MG63 (cell line): ENCODE results near the gene ERVFRD-1. TPM values are rescaled to one million over a fixed set of nuclear protein-coding genes. Genes with fewer than 3 reads are reported as not detected.
"Not testable (repeated sequence)": the region's sequence is repeated elsewhere in the genome, so short reads cannot be mapped to it uniquely, and the experiment has no call there.

Experiments
- DNase-seq: peaks from one replicate; pipeline ENCODE4 v3.0.0-alpha.2; 2020
- H3K27me3 ChIP-seq: fragments of 250-450 bp; sonication (Bioruptor Pico); 2 replicates; pipeline ENCODE4 v1.5.1; 2020; ENCODE audit warnings: mild to moderate bottlenecking, moderate library complexity
- H3K36me3 ChIP-seq: fragments of 250-450 bp; sonication (Bioruptor Pico); 2 replicates; pipeline ENCODE4 v1.5.1; 2020; ENCODE audit warnings: mild to moderate bottlenecking, moderate library complexity
- H3K4me3 ChIP-seq: fragments of 250-450 bp; sonication (Bioruptor Pico); 2 replicates; pipeline ENCODE4 v1.5.1; 2020; ENCODE audit warnings: mild to moderate bottlenecking, moderate library complexity
- H3K9me3 ChIP-seq: fragments of 250-450 bp; sonication (Bioruptor Pico); 2 replicates; pipeline ENCODE4 v1.5.1; 2020; ENCODE audit warnings: mild to moderate bottlenecking, moderate library complexity
- total RNA-seq: library from RNA; depleted of rRNA; stranded (reverse); fragments of >200 nt; shearing (Covaris generic); gene quantifications from 2 replicates; pipeline ENCODE4 v1.2.3, GENCODE V29; 2014; ENCODE audit warnings: low replicate concordance

ERVFRD-1 gene
- total RNA-seq, 1 experiment from 2014 or later: not detected

DNA sequence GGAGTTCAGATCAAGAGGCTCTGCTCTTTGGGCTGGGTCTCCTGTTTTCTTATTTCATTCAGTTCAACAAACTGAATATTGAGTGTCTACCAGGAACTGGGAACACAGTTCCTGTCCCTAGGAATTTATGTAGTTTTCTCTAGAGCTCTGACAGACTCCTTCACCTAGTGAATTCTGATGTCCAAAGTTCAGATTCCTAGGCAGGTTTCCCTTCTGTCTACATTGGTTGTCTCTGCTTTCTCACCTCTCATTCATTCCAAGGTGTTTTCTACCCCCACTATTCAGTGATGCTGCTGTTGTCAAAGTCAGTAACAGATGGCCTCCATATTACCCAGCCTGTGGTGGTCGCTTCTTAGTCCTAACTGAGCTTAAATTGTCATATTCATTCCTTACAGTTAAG is 13.5 kb downstream of the ERVFRD-1 start:
- no peak overlapping the region for H3K4me3 ChIP-seq
- H3K36me3 ChIP-seq: peaks cover 52% of the 10 kb centered on the region
- no peak for DNase-seq
- peaks cover 12% of the 10 kb centered on the region for H3K9me3 ChIP-seq
- H3K27me3 ChIP-seq: no peaks in the 10 kb centered on the region

DNA sequence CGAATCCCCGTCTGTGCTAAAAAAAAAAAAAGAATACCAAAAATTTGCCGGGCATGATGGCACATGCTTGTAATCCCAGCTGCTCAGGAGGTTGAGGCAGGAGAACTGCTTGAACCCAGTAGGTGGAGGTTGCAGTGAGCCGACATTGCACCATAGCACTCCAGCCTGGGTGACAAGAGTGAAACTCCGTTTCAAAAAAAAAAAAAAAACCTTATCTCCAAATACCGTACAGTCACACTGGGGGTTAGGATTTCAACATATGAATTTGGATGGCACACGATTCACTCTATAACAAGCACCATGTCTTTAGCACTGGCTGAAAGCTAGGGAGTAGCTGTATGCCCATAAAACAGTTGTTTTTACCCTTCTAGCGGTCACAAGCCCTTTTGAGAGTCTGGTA is 14.0 kb downstream of the ERVFRD-1 start:
- no peak for DNase-seq
- Histone ChIP-seq H3K36me3 (peaks cover 49% of the 10 kb centered on the region), H3K27me3 (no peaks in the 10 kb centered on the region), H3K9me3 (peaks cover 12% of the 10 kb centered on the region), H3K4me3 (no peak overlapping the region)

DNA sequence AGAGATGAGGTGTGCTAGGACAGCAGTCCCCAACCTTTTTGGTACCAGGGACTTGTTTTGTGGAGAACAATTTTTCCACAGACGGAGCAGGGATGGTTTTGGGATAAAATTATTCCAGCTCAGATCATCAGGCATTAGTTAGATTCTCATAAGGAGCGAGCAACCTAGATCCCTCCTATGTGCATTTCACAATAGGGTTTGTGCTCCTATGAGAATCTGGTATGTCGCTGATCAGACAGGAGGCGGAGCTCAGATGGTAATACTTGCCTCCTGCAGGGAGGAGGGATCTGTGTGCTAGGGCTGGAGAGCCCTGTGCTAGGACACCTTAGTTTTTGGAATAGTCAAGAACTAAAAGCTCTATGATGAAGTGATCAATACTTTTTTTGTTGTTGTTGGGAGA is 15.4 kb downstream of the ERVFRD-1 start:
- H3K36me3 ChIP-seq: peaks cover 39% of the 10 kb centered on the region
- DNase-seq: peak; percentile 34
- peaks cover 8% of the 10 kb centered on the region for H3K9me3 ChIP-seq
- H3K4me3 ChIP-seq: peak overlapping the region; percentile 95; the same call in 1 of the 2 replicates
- H3K27me3 ChIP-seq: no peaks in the 10 kb centered on the region

- peak overlapping the region; percentile 95 for H3K4me3 ChIP-seq
- peaks cover 28% of the 10 kb centered on the region for H3K36me3 ChIP-seq
- no peak for DNase-seq
- H3K9me3 ChIP-seq: peaks cover 4% of the 10 kb centered on the region; the same call in 1 of the 2 replicates
- H3K27me3 ChIP-seq: no peaks in the 10 kb centered on the region
Observed at GRCh38 chr6:11094941-11095340, 16.6 kb downstream of the ERVFRD-1 start.

- Histone ChIP-seq H3K36me3 (peaks cover 23% of the 10 kb centered on the region), H3K4me3 (peak overlapping the region; percentile 95), H3K9me3 (0 out of 2 replicates have a peak, but pooled peaks cover under 1% of the 10 kb centered on the region), H3K27me3 (no peaks in the 10 kb centered on the region)
- peak; percentile 71 for DNase-seq
Observed at GRCh38 chr6:11094411-11094851, 17.1 kb downstream of the ERVFRD-1 start.

- H3K9me3 ChIP-seq: no peaks in the 10 kb centered on the region
- no peaks in the 10 kb centered on the region for H3K27me3 ChIP-seq
- peak; percentile 100 for DNase-seq
- H3K4me3 ChIP-seq: peak within 1 kb of the TSS; percentile 95
- H3K36me3 ChIP-seq: peaks cover 17% of the 10 kb centered on the region
Observed at GRCh38 chr6:11093626-11094410, 17.7 kb downstream of the ERVFRD-1 start, which contains the start of gene SMIM13. Gene SMIM13 (plus strand): TSS chr6:11093834. CDS start chr6:11094314, 480 bp downstream.

GRCh38 chr6:11093376-11093625 is 18.2 kb downstream of the ERVFRD-1 start:
- Histone ChIP-seq H3K9me3 (no peaks in the 10 kb centered on the region), H3K4me3 (peak overlapping the region; percentile 95), H3K36me3 (peaks cover 12% of the 10 kb centered on the region), H3K27me3 (no peaks in the 10 kb centered on the region)
- no peak for DNase-seq

DNA sequence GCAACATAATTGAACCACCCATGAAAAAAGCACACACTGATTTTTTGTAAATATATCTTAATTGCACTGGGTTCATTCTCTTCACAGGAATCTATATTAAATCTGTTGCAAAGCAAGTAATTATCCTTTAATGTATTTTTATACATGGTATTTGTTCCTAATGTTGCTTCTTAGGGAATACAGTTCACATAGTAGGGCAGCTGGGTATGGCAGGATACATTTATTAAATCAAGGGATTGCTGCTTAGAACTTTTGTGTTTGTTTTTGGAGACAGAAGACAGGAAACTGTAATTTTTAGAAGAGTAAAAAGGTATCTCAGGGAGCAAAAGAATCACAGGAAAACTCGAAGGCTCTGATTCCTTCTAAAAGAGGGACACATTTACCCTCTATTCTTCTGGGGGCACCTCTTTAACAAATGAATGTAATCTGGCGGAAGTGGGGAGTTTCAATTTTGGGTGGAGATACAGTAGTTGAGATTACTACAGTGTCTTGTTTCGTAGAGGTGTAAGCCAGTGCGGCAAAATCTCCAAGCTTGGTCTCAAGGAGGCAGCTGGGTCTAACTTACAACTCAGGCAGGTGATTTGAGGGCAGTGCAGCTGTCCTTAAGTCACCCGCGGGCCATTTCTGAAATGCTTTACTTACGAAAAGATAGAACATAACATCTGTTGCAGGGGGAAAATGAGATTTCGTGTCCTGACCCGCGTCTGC is 18.7 kb downstream of the ERVFRD-1 start:
- DNase-seq: no peak
- Histone ChIP-seq H3K4me3 (peak overlapping the region; percentile 95), H3K36me3 (peaks cover 7% of the 10 kb centered on the region), H3K27me3 (no peaks in the 10 kb centered on the region), H3K9me3 (no peaks in the 10 kb centered on the region)

DNA sequence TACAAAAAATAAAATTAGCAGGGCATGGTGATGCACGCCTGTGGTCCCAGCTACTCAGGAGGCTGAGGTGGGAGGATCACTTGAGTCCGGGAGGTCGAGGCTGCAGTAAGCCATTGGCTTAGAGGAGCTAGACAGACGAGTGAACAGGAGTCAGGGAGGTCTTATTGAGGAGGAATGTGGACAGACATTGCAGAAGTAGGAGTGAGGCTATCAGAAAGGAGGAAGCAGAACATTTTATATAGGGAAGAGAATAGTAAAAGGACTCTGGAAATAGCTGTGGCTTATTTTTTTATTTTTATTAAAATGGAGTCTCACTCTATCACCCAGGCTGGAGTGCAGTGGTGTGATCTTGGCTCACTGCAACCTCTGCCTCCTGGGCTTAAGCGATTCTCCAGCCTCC is 20.4 kb downstream of the ERVFRD-1 start:
- not testable (repeated sequence) for H3K9me3 ChIP-seq, DNase-seq

GRCh38 chr6:11089695-11090094 is 21.8 kb downstream of the ERVFRD-1 start:
- H3K27me3 ChIP-seq: no peaks in the 10 kb centered on the region
- H3K36me3 ChIP-seq: no peaks in the 10 kb centered on the region
- no peaks in the 10 kb centered on the region for H3K9me3 ChIP-seq
- H3K4me3 ChIP-seq: no peak overlapping the region
- DNase-seq: no peak

More for the DNA sequence above, 20.4 kb downstream of the ERVFRD-1 start:
- not testable (repeated sequence) for H3K27me3 ChIP-seq, H3K36me3 ChIP-seq, H3K4me3 ChIP-seq

DNA sequence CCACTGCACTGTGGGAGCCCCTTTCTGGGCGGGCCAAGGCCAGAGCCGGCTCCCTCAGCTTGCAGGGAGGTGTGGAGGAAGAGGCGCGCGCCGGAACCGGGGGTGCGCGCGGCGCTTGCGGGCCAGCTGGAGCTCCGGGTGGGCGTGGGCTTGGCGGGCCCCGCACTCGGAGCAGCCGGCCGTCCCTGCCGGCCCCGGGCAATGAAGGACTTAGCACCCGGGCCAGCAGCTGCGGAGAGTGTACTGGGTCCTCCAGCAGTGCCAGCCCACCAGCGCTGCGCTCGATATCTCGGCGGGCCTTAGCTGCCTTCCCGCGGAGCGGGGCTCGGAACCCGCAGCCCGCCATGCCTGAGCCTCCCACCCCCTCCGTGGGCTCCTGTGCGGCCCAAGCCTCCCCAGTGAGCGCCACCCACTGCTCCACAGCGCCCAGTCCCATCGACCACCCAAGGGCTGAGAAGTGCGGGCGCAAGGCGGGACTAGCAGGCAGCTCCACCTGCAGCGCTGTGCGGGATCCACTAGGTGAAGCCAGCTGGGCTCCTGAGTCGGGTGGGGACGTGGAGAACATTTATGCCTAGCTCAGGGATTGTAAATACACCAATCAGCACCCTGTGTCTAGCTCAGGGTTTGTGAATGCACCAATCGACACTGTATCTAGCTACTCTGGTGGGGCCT is 24.2 kb downstream of the ERVFRD-1 start:
- H3K27me3 ChIP-seq, H3K9me3 ChIP-seq, H3K36me3 ChIP-seq: not testable (repeated sequence)
- H3K4me3 ChIP-seq: peak overlapping the region; percentile 37
- peak; percentile 20 for DNase-seq

DNA sequence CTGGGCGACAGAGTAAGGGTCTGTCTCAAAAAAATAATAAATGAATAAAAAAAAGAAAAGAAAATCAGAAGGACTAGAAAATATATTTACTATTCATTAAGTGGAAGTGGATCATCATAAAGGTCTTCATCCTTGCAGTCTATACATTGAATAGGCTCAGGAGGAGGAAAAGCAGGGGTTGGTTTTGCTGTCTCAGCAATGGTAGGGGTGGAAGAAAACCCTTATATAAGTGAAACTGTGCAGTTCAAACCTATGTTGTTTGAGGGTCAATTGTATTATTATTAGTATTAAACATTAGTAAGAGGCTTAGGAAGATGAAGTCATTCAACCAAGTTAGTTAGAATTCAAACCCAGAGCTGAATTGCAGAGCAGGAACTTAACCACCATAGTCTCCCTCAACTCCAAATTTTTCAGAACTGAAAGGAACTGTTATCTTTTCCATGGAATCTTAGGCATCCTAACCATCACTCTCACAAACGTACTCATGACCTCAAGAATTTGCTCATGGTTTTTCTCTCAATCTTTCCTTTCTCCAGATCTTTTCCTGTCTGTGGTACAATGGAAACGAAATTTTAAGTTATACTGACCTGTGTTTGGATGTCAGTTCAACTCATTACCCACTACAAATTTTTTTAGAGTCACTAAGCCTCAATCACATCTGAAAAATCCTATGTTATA is 25.6 kb downstream of the ERVFRD-1 start:
- H3K9me3 ChIP-seq: no peaks in the 10 kb centered on the region
- no peak for DNase-seq
- no peaks in the 10 kb centered on the region for H3K36me3 ChIP-seq
- H3K27me3 ChIP-seq: no peaks in the 10 kb centered on the region
- H3K4me3 ChIP-seq: no peak overlapping the region

GRCh38 chr6:11083956-11084355 is 27.6 kb downstream of the ERVFRD-1 start:
- no peak overlapping the region for H3K4me3 ChIP-seq
- H3K9me3 ChIP-seq: no peaks in the 10 kb centered on the region
- H3K27me3 ChIP-seq: no peaks in the 10 kb centered on the region
- DNase-seq: no peak
- no peaks in the 10 kb centered on the region for H3K36me3 ChIP-seq

- no peaks in the 10 kb centered on the region for H3K27me3 ChIP-seq
- no peak overlapping the region for H3K4me3 ChIP-seq
- no peaks in the 10 kb centered on the region for H3K9me3 ChIP-seq
- DNase-seq: no peak
- no peaks in the 10 kb centered on the region for H3K36me3 ChIP-seq
Observed at GRCh38 chr6:11083491-11083890, 28.0 kb downstream of the ERVFRD-1 start.

- Histone ChIP-seq H3K36me3 (no peaks in the 10 kb centered on the region), H3K4me3 (no peak overlapping the region), H3K9me3 (no peaks in the 10 kb centered on the region), H3K27me3 (no peaks in the 10 kb centered on the region)
- no peak for DNase-seq
Observed at GRCh38 chr6:11080296-11080695, 31.2 kb downstream of the ERVFRD-1 start.

DNA sequence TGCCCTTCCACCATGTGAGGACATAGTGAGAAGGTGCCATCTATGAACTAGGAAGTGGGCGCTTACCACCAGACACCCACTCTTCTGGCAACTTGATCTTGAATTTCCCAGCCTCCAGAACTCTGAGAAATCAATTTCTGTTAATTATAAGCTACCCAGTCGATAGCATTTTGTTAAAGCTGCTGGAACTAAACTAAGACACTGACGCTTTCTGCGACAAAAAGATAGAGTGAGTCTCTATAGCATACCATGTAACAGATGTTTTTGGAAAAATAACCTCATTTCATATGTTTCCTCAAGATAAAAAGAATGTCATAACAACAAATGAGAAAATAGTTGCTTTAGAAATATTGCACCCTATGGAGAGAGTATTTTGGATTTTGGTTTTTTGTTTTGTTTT is 33.3 kb downstream of the ERVFRD-1 start:
- DNase-seq: no peak
- Histone ChIP-seq H3K9me3 (no peaks in the 10 kb centered on the region), H3K27me3 (no peaks in the 10 kb centered on the region), H3K36me3 (no peaks in the 10 kb centered on the region), H3K4me3 (no peak overlapping the region)

GRCh38 chr6:11076540-11076939 is 35.0 kb downstream of the ERVFRD-1 start:
- H3K36me3 ChIP-seq: no peaks in the 10 kb centered on the region
- H3K9me3 ChIP-seq: no peaks in the 10 kb centered on the region
- H3K27me3 ChIP-seq: no peaks in the 10 kb centered on the region
- no peak overlapping the region for H3K4me3 ChIP-seq
- no peak for DNase-seq
